CD14-positive monocyte (primary cell): ENCODE measurements around the gene SLC66A1. TPM values are rescaled to one million over a fixed set of nuclear protein-coding genes. Genes with fewer than 3 reads are reported as not detected.

Experiments
- DNase-seq, 3 donors: peaks; one replicate each; pipeline ENCODE4 v3.0.0-alpha.2; 2011 to 2022
- H2AFZ ChIP-seq: 2 replicates; pipeline ENCODE4 v1.6.0; 2012; ENCODE audit warnings: mild to moderate bottlenecking, low read depth, low read length, inconsistent platforms; ENCODE audit not compliant: insufficient read depth, poor library complexity, severe bottlenecking
- H3K27ac ChIP-seq, 2 donors: 1 replicate in 1 of 2; 2 replicates in 1 of 2; pipeline ENCODE4 v1.5.1; 2012 to 2013; ENCODE audit warnings: low read length in 2 of 2, control low read depth in 1 of 2, inconsistent platforms in 1 of 2, low read depth in 1 of 2, mild to moderate bottlenecking in 1 of 2
- H3K27me3 ChIP-seq, 2 donors: one replicate each; pipeline versions ENCODE4 v1.6.0 to v1.6.1; 2011 to 2013; ENCODE audit warnings: low read length in 2 of 2; ENCODE audit not compliant: control insufficient read depth in 2 of 2, insufficient read depth in 2 of 2
- H3K36me3 ChIP-seq, 2 donors: replicated peaks in 1 of 2; 1 replicate in 1 of 2; 2 replicates in 1 of 2; pipeline versions ENCODE4 v1.5.1 to v1.6.1; 2012 to 2013; ENCODE audit warnings: low read length in 2 of 2, control low read depth in 1 of 2, inconsistent platforms in 1 of 2, mild to moderate bottlenecking in 1 of 2; ENCODE audit not compliant: insufficient read depth in 2 of 2, control insufficient read depth in 1 of 2
- H3K4me1 ChIP-seq, 2 donors: 1 replicate in 1 of 2; 2 replicates in 1 of 2; pipeline versions ENCODE4 v1.5.1 to v1.6.1; 2012 to 2013; ENCODE audit warnings: low read length in 2 of 2, control low read depth in 1 of 2, inconsistent platforms in 1 of 2, mild to moderate bottlenecking in 1 of 2, moderate library complexity in 1 of 2; ENCODE audit not compliant: insufficient read depth in 2 of 2, control insufficient read depth in 1 of 2
- H3K4me2 ChIP-seq: replicated peaks from 2 replicates; pipeline ENCODE3; 2012; ENCODE audit warnings: low read length, moderate library complexity, mild to moderate bottlenecking; ENCODE audit not compliant: poor library complexity, severe bottlenecking; ENCODE audit errors: extremely low read depth
- H3K4me3 ChIP-seq, 3 experiments: fragments of 200-600 bp in 1 of 3; sonication (generic) in 1 of 3; replicated peaks in 1 of 3; 1 replicate in 2 of 3; 2 replicates in 1 of 3; pipeline ENCODE4 v1.5.1; 2011 to 2013; ENCODE audit warnings: low read length in 3 of 3, mild to moderate bottlenecking in 3 of 3, control low read depth in 2 of 3, low read depth in 2 of 3, inconsistent platforms in 1 of 3, moderate library complexity in 1 of 3
- H3K79me2 ChIP-seq: 2 replicates; pipeline ENCODE4 v1.6.0; 2012; ENCODE audit warnings: mild to moderate bottlenecking, control low read depth, inconsistent platforms, low read length, moderate library complexity; ENCODE audit not compliant: insufficient read depth
- H3K9ac ChIP-seq: 2 replicates; pipeline ENCODE4 v1.6.0; 2017; ENCODE audit warnings: low read length, mild to moderate bottlenecking; ENCODE audit not compliant: insufficient read depth, poor library complexity, severe bottlenecking
- H3K9me3 ChIP-seq, 2 donors: replicated peaks in 1 of 2; 1 replicate in 1 of 2; 2 replicates in 1 of 2; pipeline versions ENCODE4 v1.5.1 to v1.6.1; 2012 to 2013; ENCODE audit warnings: low read length in 2 of 2, control low read depth in 1 of 2; ENCODE audit not compliant: control insufficient read depth in 1 of 2, insufficient read depth in 1 of 2
- H4K20me1 ChIP-seq: 2 replicates; pipeline ENCODE4 v1.6.0; 2012; ENCODE audit warnings: mild to moderate bottlenecking, low read length, control low read depth, moderate library complexity; ENCODE audit not compliant: insufficient read depth
- H3K27ac Mint-ChIP-seq, 7 donors: one replicate each; pipeline ENCODE4 v1.8.0; 2020; ENCODE audit warnings: mild to moderate bottlenecking in 7 of 7, mixed read lengths in 7 of 7, moderate library complexity in 6 of 7, inconsistent platforms in 2 of 7
- H3K27me3 Mint-ChIP-seq, 3 donors: one replicate each; pipeline ENCODE4 v1.8.0; 2021 to 2022; ENCODE audit warnings: low read depth in 3 of 3, mild to moderate bottlenecking in 3 of 3, mixed read lengths in 3 of 3, moderate library complexity in 3 of 3, inconsistent platforms in 1 of 3
- H3K36me3 Mint-ChIP-seq, 2 donors: one replicate each; pipeline ENCODE4 v1.8.0; 2020; ENCODE audit warnings: mixed read lengths in 2 of 2, inconsistent platforms in 1 of 2, mild to moderate bottlenecking in 1 of 2
- H3K4me1 Mint-ChIP-seq: one replicate; pipeline ENCODE4 v1.8.0; 2020; ENCODE audit warnings: mild to moderate bottlenecking, mixed read lengths
- H3K4me3 Mint-ChIP-seq, 2 donors: one replicate each; pipeline ENCODE4 v1.8.0; 2020; ENCODE audit warnings: mild to moderate bottlenecking in 2 of 2, mixed read lengths in 2 of 2, moderate library complexity in 1 of 2
- H3K9me3 Mint-ChIP-seq, 7 donors: one replicate each; pipeline ENCODE4 v1.8.0; 2020 to 2022; ENCODE audit warnings: mixed read lengths in 7 of 7, mild to moderate bottlenecking in 6 of 7, moderate library complexity in 6 of 7, inconsistent platforms in 2 of 7
- WGBS: methylation state at CpG from one replicate; pipeline ENCODE4 v1.1.5; 2013; ENCODE audit warnings: missing lambda C conversion rate; ENCODE audit not compliant: insufficient coverage; 5-methylcytosine and 5-hydroxymethylcytosine counted together
- intact Hi-C, 2 donors: fragments of 100-400 bp; cut with micrococcal nuclease; formaldehyde crosslinking; loops; one replicate each; pipeline versions ENCODE4 v1.15.0 to v1.15.1; 2023
- polyA plus RNA-seq, 3 donors: library from polyadenylated mRNA; depleted of rRNA in 1 of 3; unstranded in 2 of 3; stranded (reverse) in 1 of 3; fragments of 300-500 nt in 2 of 3; fragments of >200 nt in 1 of 3; fragmentation: Illumina TruSeq in 2 of 3; gene quantifications; 1 replicate in 2 of 3; 2 replicates in 1 of 3; pipeline ENCODE4 v1.2.3, GENCODE V29; 2012 to 2021
- TF ChIP-seq, protein P1 (sequence below): fragments of 200-600 bp; IDR thresholded peaks from one replicate; pipeline ENCODE4 v1.8.0; 2022; ENCODE audit warnings: antibody characterized with exemption, mild to moderate bottlenecking

SLC66A1 gene
- polyA plus RNA-seq, 3 donors, result 9.1 to 21.1 (median 9.7) TPM

- H3K79me2 ChIP-seq, result no peaks in the 10 kb centered on the region
- H3K4me1 Mint-ChIP-seq, result no peaks in the 10 kb centered on the region
- H3K9ac ChIP-seq, result no peak overlapping the region
- 98% methylated on average over 8 of the region's 13 CpGs for WGBS
- no peaks in the 10 kb centered on the region for H3K9me3 ChIP-seq
- no peaks in the 10 kb centered on the region for H3K9me3 Mint-ChIP-seq
- H3K36me3 ChIP-seq, result peaks cover 52 to 77% of the 10 kb centered on the region in 2 donors
- H3K27ac Mint-ChIP-seq, result no peak overlapping the region
- peaks cover 0 to 7% of the 10 kb centered on the region in 2 donors for H3K4me1 ChIP-seq
- intact Hi-C loops, result no loop called here
- no peak for DNase-seq
- no peak overlapping the region for H2AFZ ChIP-seq
- peaks cover 0 to 1% (median 0%) of the 10 kb centered on the region in 3 donors for H3K27me3 Mint-ChIP-seq
- peaks cover 41 to 69% of the 10 kb centered on the region in 2 donors for H3K36me3 Mint-ChIP-seq
- no peak overlapping the region for H3K4me3 Mint-ChIP-seq
- H3K4me2 ChIP-seq, result no peak overlapping the region
- TF ChIP-seq, protein P1, sequence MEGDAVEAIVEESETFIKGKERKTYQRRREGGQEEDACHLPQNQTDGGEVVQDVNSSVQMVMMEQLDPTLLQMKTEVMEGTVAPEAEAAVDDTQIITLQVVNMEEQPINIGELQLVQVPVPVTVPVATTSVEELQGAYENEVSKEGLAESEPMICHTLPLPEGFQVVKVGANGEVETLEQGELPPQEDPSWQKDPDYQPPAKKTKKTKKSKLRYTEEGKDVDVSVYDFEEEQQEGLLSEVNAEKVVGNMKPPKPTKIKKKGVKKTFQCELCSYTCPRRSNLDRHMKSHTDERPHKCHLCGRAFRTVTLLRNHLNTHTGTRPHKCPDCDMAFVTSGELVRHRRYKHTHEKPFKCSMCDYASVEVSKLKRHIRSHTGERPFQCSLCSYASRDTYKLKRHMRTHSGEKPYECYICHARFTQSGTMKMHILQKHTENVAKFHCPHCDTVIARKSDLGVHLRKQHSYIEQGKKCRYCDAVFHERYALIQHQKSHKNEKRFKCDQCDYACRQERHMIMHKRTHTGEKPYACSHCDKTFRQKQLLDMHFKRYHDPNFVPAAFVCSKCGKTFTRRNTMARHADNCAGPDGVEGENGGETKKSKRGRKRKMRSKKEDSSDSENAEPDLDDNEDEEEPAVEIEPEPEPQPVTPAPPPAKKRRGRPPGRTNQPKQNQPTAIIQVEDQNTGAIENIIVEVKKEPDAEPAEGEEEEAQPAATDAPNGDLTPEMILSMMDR, result no peak
- no peak overlapping the region for H3K4me3 ChIP-seq
- peak overlapping the region in 1 of 2 donors; percentile 32 for H3K27ac ChIP-seq
- no peaks in the 10 kb centered on the region for H3K27me3 ChIP-seq
- peaks cover 7% of the 10 kb centered on the region for H4K20me1 ChIP-seq
Measured at GRCh38 chr1:19329188-19329587, 17.1 kb downstream of the SLC66A1 start.

DNA sequence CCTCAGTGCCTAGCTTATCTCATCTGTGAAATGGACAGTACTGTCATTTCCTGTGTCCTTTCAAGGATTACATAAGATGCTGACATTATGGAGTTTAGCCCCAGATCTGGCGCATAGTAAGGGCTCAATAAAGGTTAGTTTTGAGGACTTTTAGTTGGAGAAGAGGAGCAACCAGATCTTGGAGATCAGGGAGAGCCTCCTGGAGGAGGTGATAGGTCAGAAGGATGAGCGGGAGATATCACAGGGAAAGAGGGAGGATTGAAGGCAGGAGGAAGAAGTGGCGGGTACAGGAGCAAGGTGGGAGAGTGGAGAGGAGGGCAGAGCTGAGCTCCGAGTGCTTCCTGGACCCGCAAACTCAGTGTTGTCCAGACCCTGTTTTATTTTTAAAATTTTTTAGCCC is 17.5 kb downstream of the SLC66A1 start:
- H3K36me3 ChIP-seq, result peaks cover 48 to 72% of the 10 kb centered on the region in 2 donors
- no peak overlapping the region for H3K4me2 ChIP-seq
- DNase-seq, result no peak
- WGBS, result 100% methylated on average over 2 of the region's 5 CpGs
- Mint-ChIP-seq H3K9me3 (no peaks in the 10 kb centered on the region), H3K4me3 (no peak overlapping the region), H3K36me3 (peaks cover 38 to 65% of the 10 kb centered on the region in 2 donors), H3K27me3 (peaks cover 0 to 1% (median 0%) of the 10 kb centered on the region in 3 donors), H3K4me1 (no peaks in the 10 kb centered on the region), H3K27ac (peak overlapping the region in 1 of 7 donors; percentile 17)
- H2AFZ ChIP-seq, result no peak overlapping the region
- no peak overlapping the region for H3K4me3 ChIP-seq
- H3K79me2 ChIP-seq, result no peaks in the 10 kb centered on the region
- intact Hi-C loops, result no loop called here
- H3K9me3 ChIP-seq, result no peaks in the 10 kb centered on the region
- H3K9ac ChIP-seq, result no peak overlapping the region
- peak overlapping the region in 1 of 2 donors; percentile 32 for H3K27ac ChIP-seq
- peaks cover 0 to 7% of the 10 kb centered on the region in 2 donors for H3K4me1 ChIP-seq
- TF ChIP-seq, protein P1, result no peak
- H4K20me1 ChIP-seq, result peaks cover 7% of the 10 kb centered on the region
- no peaks in the 10 kb centered on the region for H3K27me3 ChIP-seq
